Lower leg skin (tissue), 3 donors: Measurements from ENCODE around the gene DTWD1.

Source experiments
- POLR2A ChIP-seq, 2 donors: fragments of 450-650 bp; IDR thresholded peaks; one replicate each; pipeline ENCODE4 v1.6.1; 2016 to 2017; ENCODE audit warnings: antibody characterized with exemption in 2 of 2, mild to moderate bottlenecking in 1 of 2, moderate library complexity in 1 of 2
- TF ChIP-seq, protein P1 (sequence below), 3 donors: fragments of 450-650 bp; IDR thresholded peaks; one replicate each; pipeline ENCODE4 v1.5.1; 2016; ENCODE audit warnings: antibody characterized with exemption in 3 of 3, mild to moderate bottlenecking in 3 of 3, moderate library complexity in 2 of 3

GRCh38 chr15:49697121-49697520 lies 76.3 kb downstream of the DTWD1 start:
- TF ChIP-seq, protein P1, sequence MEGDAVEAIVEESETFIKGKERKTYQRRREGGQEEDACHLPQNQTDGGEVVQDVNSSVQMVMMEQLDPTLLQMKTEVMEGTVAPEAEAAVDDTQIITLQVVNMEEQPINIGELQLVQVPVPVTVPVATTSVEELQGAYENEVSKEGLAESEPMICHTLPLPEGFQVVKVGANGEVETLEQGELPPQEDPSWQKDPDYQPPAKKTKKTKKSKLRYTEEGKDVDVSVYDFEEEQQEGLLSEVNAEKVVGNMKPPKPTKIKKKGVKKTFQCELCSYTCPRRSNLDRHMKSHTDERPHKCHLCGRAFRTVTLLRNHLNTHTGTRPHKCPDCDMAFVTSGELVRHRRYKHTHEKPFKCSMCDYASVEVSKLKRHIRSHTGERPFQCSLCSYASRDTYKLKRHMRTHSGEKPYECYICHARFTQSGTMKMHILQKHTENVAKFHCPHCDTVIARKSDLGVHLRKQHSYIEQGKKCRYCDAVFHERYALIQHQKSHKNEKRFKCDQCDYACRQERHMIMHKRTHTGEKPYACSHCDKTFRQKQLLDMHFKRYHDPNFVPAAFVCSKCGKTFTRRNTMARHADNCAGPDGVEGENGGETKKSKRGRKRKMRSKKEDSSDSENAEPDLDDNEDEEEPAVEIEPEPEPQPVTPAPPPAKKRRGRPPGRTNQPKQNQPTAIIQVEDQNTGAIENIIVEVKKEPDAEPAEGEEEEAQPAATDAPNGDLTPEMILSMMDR (IDR thresholded peaks at IDR 0.05) = no peak
- TF ChIP-seq POLR2A (IDR thresholded peaks at IDR 0.05) = no peak
